ENCODE measurements around the gene ATP1B3.
"Not testable (repeated sequence)": the region's sequence is repeated elsewhere in the genome, so short reads cannot be mapped to it uniquely, and the experiment has no call there.

Gene ATP1B3

GRCh38 chr3:141860766-141861513, 15.5 kb upstream of the ATP1B3 start:
- no peak for DNase-seq (ENCODE audit: low spot score)

- DNase-seq (ENCODE audit: low spot score), result no peak
Observed at GRCh38 chr3:141862279-141862816, 14.1 kb upstream of the ATP1B3 start.

- DNase-seq (ENCODE audit: low spot score), result no peak
Observed at GRCh38 chr3:141863491-141863890, 13.0 kb upstream of the ATP1B3 start.

GRCh38 chr3:141864281-141864970, 12.0 kb upstream of the ATP1B3 start:
- DNase-seq (ENCODE audit: low spot score), result no peak

- DNase-seq (ENCODE audit: low spot score), result no peak
Observed at GRCh38 chr3:141865101-141865500, 11.3 kb upstream of the ATP1B3 start.

- no peak for DNase-seq (ENCODE audit: low spot score)
Observed at GRCh38 chr3:141870091-141870687, 6.3 kb upstream of the ATP1B3 start.

GRCh38 chr3:141875374-141875892, 1.0 kb upstream of the ATP1B3 start:
- peak; percentile 88 for DNase-seq (ENCODE audit: low spot score)

- DNase-seq (ENCODE audit: low spot score), result peak; percentile 17
Observed at GRCh38 chr3:141875893-141876380, 506 bp upstream of the ATP1B3 start.

GRCh38 chr3:141876891-141877621, 613 bp downstream of the ATP1B3 start:
- peak; percentile 58 for DNase-seq (ENCODE audit: low spot score)

- no peak for DNase-seq (ENCODE audit: low spot score)
Observed at GRCh38 chr3:141877911-141878310, 1.5 kb downstream of the ATP1B3 start.

GRCh38 chr3:141878326-141878725, 1.9 kb downstream of the ATP1B3 start:
- no peak for DNase-seq (ENCODE audit: low spot score)

GRCh38 chr3:141878817-141879216, 2.4 kb downstream of the ATP1B3 start:
- DNase-seq (ENCODE audit: low spot score), result no peak

- no peak for DNase-seq (ENCODE audit: low spot score)
Observed at GRCh38 chr3:141881702-141882101, 5.3 kb downstream of the ATP1B3 start.

GRCh38 chr3:141887051-141887450, 10.6 kb downstream of the ATP1B3 start:
- DNase-seq (ENCODE audit: low spot score), result no peak

- not testable (repeated sequence) for DNase-seq (ENCODE audit: low spot score)
Observed at GRCh38 chr3:141888548-141888947, 12.1 kb downstream of the ATP1B3 start.

- no peak for DNase-seq (ENCODE audit: low spot score)
Observed at GRCh38 chr3:141894524-141895176, 18.2 kb downstream of the ATP1B3 start.

- DNase-seq (ENCODE audit: low spot score), result no peak
Observed at GRCh38 chr3:141895731-141896130, 19.3 kb downstream of the ATP1B3 start.

GRCh38 chr3:141898908-141899307, 22.5 kb downstream of the ATP1B3 start:
- no peak for DNase-seq (ENCODE audit: low spot score)

- DNase-seq (ENCODE audit: low spot score), result no peak
Observed at GRCh38 chr3:141900343-141900742, 23.9 kb downstream of the ATP1B3 start.

GRCh38 chr3:141901914-141902313, 25.5 kb downstream of the ATP1B3 start:
- DNase-seq (ENCODE audit: low spot score), result peak; percentile 23

GRCh38 chr3:141904203-141904602, 27.8 kb downstream of the ATP1B3 start:
- no peak for DNase-seq (ENCODE audit: low spot score)
